Measurements from ENCODE around the gene SLC25A47. TPM values are rescaled to one million over a fixed set of nuclear protein-coding genes. Genes with fewer than 3 reads are reported as not detected.
"Not testable (repeated sequence)": the region's sequence is repeated elsewhere in the genome, so short reads cannot be mapped to it uniquely, and the experiment has no call there.

SLC25A47 gene
- total and polyA plus RNA-seq, 7 donors = 0.22 TPM; not detected in 6

- Histone ChIP-seq H3K9me3 (no peaks in the 10 kb centered on the region), H3K4me1 (peaks cover 0 to 23% (median 16%) of the 10 kb centered on the region in 4 donors), H3K27ac (peak overlapping the region in 2 of 4 donors; percentile 80 to 83), H3K27me3 (no peaks in the 10 kb centered on the region), H3K36me3 (peaks cover 0 to 51% (median 7%) of the 10 kb centered on the region in 4 donors), H3K4me3 (no peak overlapping the region)
- 77 to 90% methylated on average over 6 of the region's 6 CpGs for WGBS, 2 donors
- no peak for DNase-seq
- intact Hi-C loops (cut with DNase I) = no loop called here
- TF ChIP-seq POLR2A (IDR thresholded peaks at IDR 0.05) = no peak
- no peak for TF ChIP-seq CTCF (IDR thresholded peaks at IDR 0.05)
- TF ChIP-seq POLR2AphosphoS5 (IDR thresholded peaks at IDR 0.05) = no peak
- no peak for TF ChIP-seq EP300 (IDR thresholded peaks at IDR 0.05)
Observed at GRCh38 chr14:100339766-100340422, 16.8 kb downstream of the SLC25A47 start.

- Histone ChIP-seq H3K27ac (peak overlapping the region; percentile 53 to 83 (median 70)), H3K36me3 (peaks cover 0 to 48% (median 6%) of the 10 kb centered on the region in 4 donors)
- no peak for DNase-seq
Observed at GRCh38 chr14:100340423-100340813, 17.3 kb downstream of the SLC25A47 start.

GRCh38 chr14:100341301-100342031 is 18.3 kb downstream of the SLC25A47 start:
- no peak for DNase-seq
- peaks cover 0 to 23% (median 16%) of the 10 kb centered on the region in 4 donors for H3K4me1 ChIP-seq
- H3K9me3 ChIP-seq = no peaks in the 10 kb centered on the region
- peaks cover 0 to 53% (median 14%) of the 10 kb centered on the region in 4 donors for H3K36me3 ChIP-seq
- intact Hi-C loops (cut with DNase I) = no loop called here
- 44 to 68% methylated on average over 8 of the region's 8 CpGs for WGBS, 2 donors
- no peak for TF ChIP-seq CTCF (IDR thresholded peaks at IDR 0.05)
- peak in 3 of 4 donors; percentile 34 to 87 (median 49) for TF ChIP-seq POLR2AphosphoS5 (IDR thresholded peaks at IDR 0.05)
- no peak for TF ChIP-seq POLR2A (IDR thresholded peaks at IDR 0.05)
- peak in 2 of 4 donors; percentile 32 to 91 for TF ChIP-seq EP300 (IDR thresholded peaks at IDR 0.05)
- no peaks in the 10 kb centered on the region for H3K27me3 ChIP-seq
- H3K4me3 ChIP-seq = no peak overlapping the region
- peak overlapping the region; percentile 53 to 83 (median 70) for H3K27ac ChIP-seq

More at GRCh38 chr14:100340423-100340813, 17.3 kb downstream of the SLC25A47 start:
- TF ChIP-seq CTCF (IDR thresholded peaks at IDR 0.05) (no peak), POLR2A (IDR thresholded peaks at IDR 0.05) (no peak), POLR2AphosphoS5 (IDR thresholded peaks at IDR 0.05) (no peak), EP300 (IDR thresholded peaks at IDR 0.05) (no peak)
- Histone ChIP-seq H3K9me3 (no peaks in the 10 kb centered on the region), H3K27me3 (no peaks in the 10 kb centered on the region), H3K4me3 (no peak overlapping the region), H3K4me1 (peaks cover 0 to 23% (median 16%) of the 10 kb centered on the region in 4 donors)
- 80 to 90% methylated on average over 6 of the region's 6 CpGs for WGBS, 2 donors
- intact Hi-C loops (cut with DNase I) = no loop called here

- Histone ChIP-seq H3K27me3 (no peaks in the 10 kb centered on the region), H3K9me3 (no peaks in the 10 kb centered on the region), H3K36me3 (peaks cover 0 to 53% (median 16%) of the 10 kb centered on the region in 4 donors), H3K4me1 (peaks cover 0 to 23% (median 16%) of the 10 kb centered on the region in 4 donors), H3K27ac (peak overlapping the region; percentile 53 to 83 (median 70)), H3K4me3 (no peak overlapping the region)
- no peak for DNase-seq
- TF ChIP-seq CTCF (IDR thresholded peaks at IDR 0.05) = no peak
- TF ChIP-seq POLR2A (IDR thresholded peaks at IDR 0.05) = no peak
- TF ChIP-seq EP300 (IDR thresholded peaks at IDR 0.05) = no peak
- TF ChIP-seq POLR2AphosphoS5 (IDR thresholded peaks at IDR 0.05) = no peak
- intact Hi-C loops (cut with DNase I) = no loop called here
- WGBS, 2 donors = 95 to 98% methylated on average over 11 of the region's 11 CpGs
Observed at GRCh38 chr14:100342195-100342594, 19.1 kb downstream of the SLC25A47 start.

- H3K4me3 ChIP-seq; H3K27me3 ChIP-seq; H3K9me3 ChIP-seq; intact Hi-C loops (cut with DNase I); DNase-seq: not testable (repeated sequence)
- Histone ChIP-seq H3K4me1 (peaks cover 0 to 23% (median 16%) of the 10 kb centered on the region in 4 donors), H3K27ac (peak overlapping the region in 1 of 4 donors; percentile 83), H3K36me3 (peaks cover 0 to 53% (median 15%) of the 10 kb centered on the region in 4 donors)
- WGBS, 2 donors = 97 to 98% methylated on average over 12 of the region's 12 CpGs
Observed at GRCh38 chr14:100342826-100343225, 19.7 kb downstream of the SLC25A47 start.

- H3K36me3 ChIP-seq = peaks cover 0 to 60% (median 26%) of the 10 kb centered on the region in 4 donors
- WGBS, 2 donors = 93% methylated on average over 31 of the region's 35 CpGs
- intact Hi-C loops (cut with DNase I); DNase-seq; H3K9me3 ChIP-seq; H3K27ac ChIP-seq; H3K27me3 ChIP-seq; H3K4me3 ChIP-seq: not testable (repeated sequence)
- H3K4me1 ChIP-seq = peaks cover 0 to 23% (median 16%) of the 10 kb centered on the region in 4 donors
Observed at GRCh38 chr14:100344657-100345056, 21.5 kb downstream of the SLC25A47 start.

Measured in sigmoid colon (tissue), 7 donors.